GM12878 (cell line): Measurements from ENCODE around the gene MRNIP. TPM values are rescaled to one million over a fixed set of nuclear protein-coding genes. Genes with fewer than 3 reads are reported as not detected.

Source experiments
- BACH1 ChIP-seq: fragments of 450-650 bp; IDR thresholded peaks from 2 replicates; pipeline ENCODE4 v1.6.1; 2017; ENCODE audit warnings: mild to moderate bottlenecking, borderline replicate concordance
- FOS ChIP-seq: IDR thresholded peaks from 3 replicates; pipeline ENCODE4 v1.6.1; 2011; ENCODE audit warnings: borderline replicate concordance; ENCODE audit not compliant: insufficient read length; ENCODE audit errors: extremely low read depth
- GABPA ChIP-seq: IDR thresholded peaks from 2 replicates; pipeline ENCODE4 v1.6.1; 2014; ENCODE audit warnings: antibody characterized with exemption, low read depth, mild to moderate bottlenecking, inconsistent platforms
- GATAD2B ChIP-seq: fragments of 450-650 bp; conservative IDR thresholded peaks from 2 replicates; pipeline ENCODE4 v1.6.1; 2017; ENCODE audit warnings: low read depth, mild to moderate bottlenecking, moderate library complexity
- IKZF2 ChIP-seq, 2 experiments: fragments of 450-650 bp; IDR thresholded peaks; 2 replicates each; pipeline ENCODE4 v1.6.1; 2017; ENCODE audit warnings: mild to moderate bottlenecking in 2 of 2, moderate library complexity in 2 of 2
- IRF3 ChIP-seq: fragments of 450-650 bp; IDR thresholded peaks from 2 replicates; pipeline ENCODE4 v1.6.1; 2014; ENCODE audit warnings: mild to moderate bottlenecking
- KAT2A ChIP-seq: conservative IDR thresholded peaks from 2 replicates; pipeline ENCODE4 v1.6.1; 2011; ENCODE audit warnings: low read depth, low read length; ENCODE audit not compliant: control insufficient read depth
- KLF5 ChIP-seq: fragments of 450-650 bp; IDR thresholded peaks from 2 replicates; pipeline ENCODE4 v1.6.1; 2014; ENCODE audit warnings: mild to moderate bottlenecking; ENCODE audit not compliant: partially characterized antibody
- MEF2A ChIP-seq: IDR thresholded peaks from 2 replicates; pipeline ENCODE4 v1.6.1; 2011; ENCODE audit warnings: low read depth, mild to moderate bottlenecking, low read length, moderate library complexity; ENCODE audit not compliant: insufficient read depth
- MEF2B ChIP-seq: fragments of 450-650 bp; IDR thresholded peaks from 2 replicates; pipeline ENCODE4 v1.6.1; 2018; ENCODE audit warnings: mild to moderate bottlenecking, moderate library complexity; ENCODE audit not compliant: partially characterized antibody, poor library complexity, severe bottlenecking
- NFXL1 ChIP-seq: fragments of 450-650 bp; IDR thresholded peaks from 2 replicates; pipeline ENCODE4 v1.6.1; 2017; ENCODE audit warnings: antibody characterized with exemption, mild to moderate bottlenecking, borderline replicate concordance
- NR2C1 ChIP-seq: fragments of 450-650 bp; IDR thresholded peaks from 2 replicates; pipeline ENCODE4 v1.6.1; 2017; ENCODE audit warnings: antibody characterized with exemption, mild to moderate bottlenecking, moderate library complexity
- PAX8 ChIP-seq: fragments of 450-650 bp; IDR thresholded peaks from 2 replicates; pipeline ENCODE4 v1.6.1; 2017; ENCODE audit warnings: mild to moderate bottlenecking, moderate library complexity
- PKNOX1 ChIP-seq: fragments of 450-650 bp; IDR thresholded peaks from 2 replicates; pipeline ENCODE4 v1.6.1; 2016; ENCODE audit warnings: mild to moderate bottlenecking
- REST ChIP-seq: IDR thresholded peaks from 2 replicates; pipeline ENCODE4 v1.6.1; 2012; ENCODE audit warnings: mild to moderate bottlenecking, low read depth, low read length
- SIN3A ChIP-seq: IDR thresholded peaks from 2 replicates; pipeline ENCODE4 v1.6.1; 2012; ENCODE audit warnings: low read depth, low read length, improper control_type of control experiment
- SMC3 ChIP-seq: IDR thresholded peaks from 2 replicates; pipeline ENCODE4 v1.6.1; 2011; ENCODE audit warnings: low read length, improper control_type of control experiment, borderline replicate concordance
- SRF ChIP-seq, 2 experiments: IDR thresholded peaks; 2 replicates each; pipeline ENCODE4 v1.6.1; 2011; ENCODE audit warnings: low read depth in 2 of 2, low read length in 2 of 2, mild to moderate bottlenecking in 1 of 2, moderate library complexity in 1 of 2
- STAT1 ChIP-seq: fragments of 450-650 bp; conservative IDR thresholded peaks from 2 replicates; pipeline ENCODE4 v1.6.1; 2014; ENCODE audit warnings: antibody characterized with exemption, mild to moderate bottlenecking
- TCF12 ChIP-seq: IDR thresholded peaks from 2 replicates; pipeline ENCODE4 v1.6.1; 2011; ENCODE audit warnings: low read depth, mild to moderate bottlenecking, low read length
- TCF3 ChIP-seq: IDR thresholded peaks from 2 replicates; pipeline ENCODE4 v1.6.1; 2012; ENCODE audit warnings: low read depth, mild to moderate bottlenecking, low read length, borderline replicate concordance; ENCODE audit not compliant: insufficient read depth
- WRNIP1 ChIP-seq: IDR thresholded peaks from 2 replicates; pipeline ENCODE4 v1.6.1; 2011; ENCODE audit warnings: low read depth, low read length, improper control_type of control experiment, borderline replicate concordance
- YY1 ChIP-seq: IDR thresholded peaks from 2 replicates; pipeline ENCODE4 v1.6.1; 2011; ENCODE audit warnings: low read depth, mild to moderate bottlenecking, low read length
- ZNF622 ChIP-seq: fragments of 450-650 bp; IDR thresholded peaks from 2 replicates; pipeline ENCODE4 v1.6.1; 2017; ENCODE audit warnings: mild to moderate bottlenecking, inconsistent platforms
- polyA plus RNA-seq, 11 experiments: library from polyadenylated mRNA; depleted of rRNA in 4 of 11; unstranded in 6 of 11; stranded (reverse) in 5 of 11; fragments of >200 nt; fragmentation: Nextera tagmentation in 4 of 11; fragmentation: Illumina TruSeq in 1 of 11; extraction: Ambion mirVana in 4 of 11; extraction: Trizol in 1 of 11; gene quantifications; 1 replicate in 1 of 11; 2 replicates in 10 of 11; pipeline versions ENCODE4 v1.2.1 to v1.2.3, GENCODE V29; 2011 to 2016; ENCODE audit warnings: inconsistent platforms in 2 of 11, missing spikeins in 2 of 11, low read depth in 1 of 11
- total RNA-seq, 4 experiments: library from RNA; depleted of rRNA in 3 of 4; stranded (reverse); fragments of >200 nt in 3 of 4; fragmentation: Illumina TruSeq in 1 of 4; extraction: Trizol in 1 of 4; gene quantifications; 2 replicates each; pipeline versions ENCODE4 v1.2.1 to v1.2.3, GENCODE V29; 2013 to 2021

MRNIP gene
- total and polyA plus RNA-seq, 10 of the 15 experiments (the other 5 are each of a cell fraction or from before 2014, with no cell fraction given): 2.4 to 30.4 (median 13.1) TPM

- TF ChIP-seq GATAD2B (no peak), TCF3 (0 out of 2 replicates have a peak, but pooled peaks have one; percentile 44), FOS (no peak), STAT1 (no peak), REST (no peak), SIN3A (no peak; the same call in none of the 2 replicates), YY1 (peak; percentile 77), KAT2A (no peak), IRF3 (no peak), PKNOX1 (no peak), MEF2B (no peak), TCF12 (peak; percentile 42; the same call in 1 of the 2 replicates), BACH1 (peak; percentile 40; the same call in 1 of the 2 replicates), IKZF2 (IDR thresholded peaks at IDR 0.05) (no peak), NFXL1 (0 out of 2 replicates have a peak, but pooled peaks have one; percentile 43), ZNF622 (no peak), GABPA (no peak), NR2C1 (peak; percentile 54), SMC3 (no peak), SRF (IDR thresholded peaks at IDR 0.05; ENCODE audit: low read depth in 2 of 2, low read length in 2 of 2) (no peak), PAX8 (no peak), MEF2A (0 out of 2 replicates have a peak, but pooled peaks have one; percentile 35), WRNIP1 (no peak), KLF5 (no peak)
Observed at GRCh38 chr5:179806250-179807048, 52.2 kb downstream of the MRNIP start, which contains the start of gene MGAT4B (continued).
